ENCODE measurements around the gene FLNB. TPM values are rescaled to one million over a fixed set of nuclear protein-coding genes. Genes with fewer than 3 reads are reported as not detected.
A peak's percentile ranks its signal among the peaks of the same experiment; 100 is the strongest.

Gene FLNB
- total RNA-seq, 1 donor from 2014 or later = 32.0 TPM

DNA sequence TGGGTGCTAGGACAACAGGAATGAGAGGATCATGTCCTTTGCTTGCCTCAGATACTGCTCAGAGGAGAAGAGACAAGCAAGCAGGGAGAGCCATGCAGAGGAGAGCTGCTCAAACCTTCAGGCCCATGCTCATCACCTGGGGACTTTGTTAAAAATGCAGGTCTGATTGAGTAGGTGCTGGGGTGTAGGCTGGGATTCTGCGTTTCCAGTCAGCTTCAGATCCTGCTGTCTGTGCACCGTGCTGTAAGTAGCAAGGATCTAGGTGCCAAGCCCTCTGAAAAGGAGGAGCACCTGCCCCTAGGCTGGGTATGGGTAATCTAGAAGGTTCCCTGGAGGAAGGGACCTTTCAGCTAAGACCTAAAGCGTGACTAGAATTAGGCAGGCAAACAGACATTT lies 7.3 kb downstream of the FLNB start:
- Histone ChIP-seq H3K4me3 (no peak overlapping the region), H3K9ac (no peak overlapping the region), H3K27me3 (no peaks in the 10 kb centered on the region), H4K20me1 (ENCODE audit: low read depth) (peaks cover 30% of the 10 kb centered on the region), H2AFZ (replicated peaks) (no peak overlapping the region), H3K9me3 (ENCODE audit: low read depth) (no peaks in the 10 kb centered on the region), H3F3A (ENCODE audit: low read depth) (peaks cover 20% of the 10 kb centered on the region), H3K4me2 (no peak overlapping the region), H3K79me2 (ENCODE audit: low read depth) (peaks cover 84% of the 10 kb centered on the region), H3K27ac (no peak overlapping the region), H3K4me1 (peaks cover 20% of the 10 kb centered on the region), H3K36me3 (no peaks in the 10 kb centered on the region)
- TF ChIP-seq EZH2phosphoT487 (IDR thresholded peaks at IDR 0.05) = no peak
- TF ChIP-seq EZH2 (IDR thresholded peaks at IDR 0.05) = no peak
- TF ChIP-seq, protein P1, sequence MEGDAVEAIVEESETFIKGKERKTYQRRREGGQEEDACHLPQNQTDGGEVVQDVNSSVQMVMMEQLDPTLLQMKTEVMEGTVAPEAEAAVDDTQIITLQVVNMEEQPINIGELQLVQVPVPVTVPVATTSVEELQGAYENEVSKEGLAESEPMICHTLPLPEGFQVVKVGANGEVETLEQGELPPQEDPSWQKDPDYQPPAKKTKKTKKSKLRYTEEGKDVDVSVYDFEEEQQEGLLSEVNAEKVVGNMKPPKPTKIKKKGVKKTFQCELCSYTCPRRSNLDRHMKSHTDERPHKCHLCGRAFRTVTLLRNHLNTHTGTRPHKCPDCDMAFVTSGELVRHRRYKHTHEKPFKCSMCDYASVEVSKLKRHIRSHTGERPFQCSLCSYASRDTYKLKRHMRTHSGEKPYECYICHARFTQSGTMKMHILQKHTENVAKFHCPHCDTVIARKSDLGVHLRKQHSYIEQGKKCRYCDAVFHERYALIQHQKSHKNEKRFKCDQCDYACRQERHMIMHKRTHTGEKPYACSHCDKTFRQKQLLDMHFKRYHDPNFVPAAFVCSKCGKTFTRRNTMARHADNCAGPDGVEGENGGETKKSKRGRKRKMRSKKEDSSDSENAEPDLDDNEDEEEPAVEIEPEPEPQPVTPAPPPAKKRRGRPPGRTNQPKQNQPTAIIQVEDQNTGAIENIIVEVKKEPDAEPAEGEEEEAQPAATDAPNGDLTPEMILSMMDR (IDR thresholded peaks at IDR 0.05) = no peak
- Mint-ChIP-seq H3K27me3 (ENCODE audit: insufficient read depth, low read depth) (peaks cover 2% of the 10 kb centered on the region), H3K9me3 (no peaks in the 10 kb centered on the region), H3K4me3 (no peak overlapping the region), H3K4me1 (peaks cover 16% of the 10 kb centered on the region), H3K27ac (no peak overlapping the region), H3K36me3 (peaks cover 3% of the 10 kb centered on the region)
- no peak for DNase-seq (ENCODE audit: low spot score)

DNA sequence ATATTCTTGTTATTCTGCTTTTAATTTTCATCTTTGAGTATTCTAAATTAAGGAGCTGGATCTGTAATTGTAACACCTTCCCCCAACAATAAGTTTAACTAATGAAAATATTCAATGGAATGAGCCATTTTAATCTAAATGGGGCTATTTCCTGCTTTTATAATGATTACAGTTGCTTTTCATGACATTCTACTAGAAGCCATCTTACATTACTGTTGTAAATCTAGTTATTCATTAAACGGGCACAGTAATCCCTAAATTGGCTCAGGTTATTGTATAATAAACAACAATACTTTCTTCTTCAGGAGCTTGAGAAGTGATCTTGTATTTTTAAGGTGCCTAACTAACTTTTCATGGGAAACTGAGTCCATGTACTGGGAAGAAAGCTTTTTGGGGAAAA lies 8.5 kb downstream of the FLNB start:
- Histone ChIP-seq H3K36me3 (no peaks in the 10 kb centered on the region), H3K9ac (no peak overlapping the region), H3K27ac (no peak overlapping the region), H3K27me3 (no peaks in the 10 kb centered on the region), H3K4me1 (peaks cover 29% of the 10 kb centered on the region), H3K9me3 (ENCODE audit: low read depth) (no peaks in the 10 kb centered on the region), H3K4me2 (no peak overlapping the region), H3K4me3 (no peak overlapping the region), H3F3A (ENCODE audit: low read depth) (peaks cover 27% of the 10 kb centered on the region), H3K79me2 (ENCODE audit: low read depth) (peaks cover 79% of the 10 kb centered on the region), H2AFZ (replicated peaks) (no peak overlapping the region), H4K20me1 (ENCODE audit: low read depth) (peaks cover 40% of the 10 kb centered on the region)
- Mint-ChIP-seq H3K27ac (no peak overlapping the region), H3K9me3 (no peaks in the 10 kb centered on the region), H3K36me3 (no peaks in the 10 kb centered on the region), H3K27me3 (ENCODE audit: insufficient read depth, low read depth) (peaks cover 2% of the 10 kb centered on the region), H3K4me1 (peaks cover 19% of the 10 kb centered on the region), H3K4me3 (no peak overlapping the region)
- DNase-seq (ENCODE audit: low spot score) = no peak
- TF ChIP-seq, protein P1 (IDR thresholded peaks at IDR 0.05) = no peak
- TF ChIP-seq EZH2phosphoT487 (IDR thresholded peaks at IDR 0.05) = no peak
- TF ChIP-seq EZH2 (IDR thresholded peaks at IDR 0.05) = no peak

DNA sequence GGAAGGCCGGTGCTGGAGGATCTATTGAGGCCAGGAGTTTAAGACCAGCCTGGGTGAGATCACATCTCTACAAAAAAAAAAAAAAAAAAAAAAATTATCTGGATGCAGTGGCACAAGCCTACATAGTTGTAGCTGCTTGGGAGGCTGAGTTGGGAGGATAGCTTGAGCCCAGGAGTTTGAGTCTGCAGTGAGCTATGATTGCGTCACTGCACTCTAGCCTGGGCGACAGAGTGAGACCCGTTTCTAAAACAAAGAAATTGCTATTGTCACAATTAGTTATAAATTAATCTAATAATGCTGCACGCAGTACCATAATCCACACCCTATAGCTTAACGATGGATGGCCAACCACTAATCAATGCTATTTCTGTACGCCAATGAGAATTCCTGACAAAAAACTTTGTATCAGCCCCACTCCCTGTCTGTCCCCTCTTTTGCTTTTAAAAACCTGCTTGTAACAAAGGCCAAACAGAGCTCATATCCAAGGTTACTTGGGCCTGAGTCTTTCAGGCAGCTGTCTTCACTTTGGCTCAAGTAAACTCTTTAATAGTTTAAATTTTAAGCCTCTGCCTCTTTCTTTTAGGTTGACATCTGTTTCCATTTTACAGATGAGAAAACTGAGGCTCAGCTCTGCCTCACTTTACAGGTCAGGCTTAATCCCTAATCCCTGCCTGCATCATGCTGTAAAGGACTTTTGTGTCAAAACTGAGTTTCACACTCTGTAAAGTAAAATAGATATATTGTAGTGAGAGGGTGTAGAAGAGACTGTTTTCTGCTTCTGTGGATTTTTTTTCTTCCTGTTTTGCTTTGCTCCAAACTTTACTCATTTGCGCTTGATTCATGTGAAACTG lies 10.9 kb downstream of the FLNB start:
- peaks cover 72% of the 10 kb centered on the region for H3K79me2 ChIP-seq (ENCODE audit: low read depth)
- H3K9ac ChIP-seq = no peak overlapping the region
- no peaks in the 10 kb centered on the region for H3K9me3 Mint-ChIP-seq
- no peak for DNase-seq (ENCODE audit: low spot score)
- no peak overlapping the region for H3K4me3 ChIP-seq
- H3K4me3 Mint-ChIP-seq = no peak overlapping the region
- H3K36me3 ChIP-seq = no peaks in the 10 kb centered on the region
- no peaks in the 10 kb centered on the region for H3K27me3 ChIP-seq
- H2AFZ ChIP-seq (replicated peaks) = no peak overlapping the region
- H3K36me3 Mint-ChIP-seq = no peaks in the 10 kb centered on the region
- peaks cover 19% of the 10 kb centered on the region for H3K4me1 Mint-ChIP-seq
- H3K9me3 ChIP-seq (ENCODE audit: low read depth) = no peaks in the 10 kb centered on the region
- peaks cover 27% of the 10 kb centered on the region for H3F3A ChIP-seq (ENCODE audit: low read depth)
- no peak overlapping the region for H3K4me2 ChIP-seq
- H3K27ac Mint-ChIP-seq = peak overlapping the region; percentile 57
- no peak overlapping the region for H3K27ac ChIP-seq
- H3K4me1 ChIP-seq = peaks cover 29% of the 10 kb centered on the region
- no peak for TF ChIP-seq EZH2phosphoT487 (IDR thresholded peaks at IDR 0.05)
- TF ChIP-seq, protein P1 (IDR thresholded peaks at IDR 0.05) = no peak
- no peak for TF ChIP-seq EZH2 (IDR thresholded peaks at IDR 0.05)
- no peaks in the 10 kb centered on the region for H3K27me3 Mint-ChIP-seq (ENCODE audit: insufficient read depth, low read depth)
- peaks cover 38% of the 10 kb centered on the region for H4K20me1 ChIP-seq (ENCODE audit: low read depth)
